HG02970 (cell line): ENCODE results near the gene HADHA.
"Not testable (repeated sequence)": the region's sequence is repeated elsewhere in the genome, so short reads cannot be mapped to it uniquely, and the experiment has no call there.

Experiments used
- ATAC-seq: cut with Tn5 transposase; IDR thresholded peaks from one replicate; pipeline ENCODE4 v1.9.1; 2021; ENCODE audit warnings: mild to moderate bottlenecking, moderate library complexity, moderate number of reproducible peaks; ENCODE audit not compliant: unreplicated experiment, low FRiP score

HADHA gene

DNA sequence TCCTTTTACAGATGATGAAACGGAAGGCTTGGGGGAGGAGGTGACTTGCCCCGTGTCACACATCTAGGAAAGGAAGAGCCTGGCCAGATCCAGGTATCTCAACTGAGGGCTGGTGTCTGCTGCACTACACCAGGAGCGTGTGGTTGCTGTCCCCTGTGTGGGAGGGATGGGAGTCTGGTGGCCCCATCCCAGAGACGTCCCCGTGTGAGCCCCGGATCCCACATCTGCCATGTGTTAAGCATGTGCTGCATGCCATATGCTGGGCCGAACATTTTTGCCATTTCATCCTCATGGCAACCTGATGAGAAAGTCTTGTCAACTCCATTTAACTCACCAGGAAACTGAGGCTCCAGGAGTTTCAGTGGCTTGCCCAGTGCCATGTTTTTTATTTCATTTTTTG, 67.3 kb downstream of the HADHA start:
- ATAC-seq: no peak

DNA sequence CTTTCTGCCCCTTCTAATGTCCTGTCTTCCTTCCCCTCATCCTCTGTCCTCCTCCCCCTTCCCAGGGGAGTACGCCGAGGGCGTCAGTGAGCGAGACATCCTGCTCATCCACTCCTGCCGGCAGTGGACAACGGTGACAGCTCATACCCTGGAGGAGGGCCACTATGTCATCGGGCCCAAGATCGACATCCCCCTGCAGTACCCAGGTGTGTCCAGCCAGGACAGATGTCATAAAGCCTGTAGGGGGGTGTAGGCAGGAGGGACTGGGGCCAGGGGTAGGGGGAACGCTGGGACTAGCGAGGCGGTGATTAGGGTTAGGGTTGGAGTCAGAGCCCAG, 68.2 kb downstream of the HADHA start:
- ATAC-seq: no peak

DNA sequence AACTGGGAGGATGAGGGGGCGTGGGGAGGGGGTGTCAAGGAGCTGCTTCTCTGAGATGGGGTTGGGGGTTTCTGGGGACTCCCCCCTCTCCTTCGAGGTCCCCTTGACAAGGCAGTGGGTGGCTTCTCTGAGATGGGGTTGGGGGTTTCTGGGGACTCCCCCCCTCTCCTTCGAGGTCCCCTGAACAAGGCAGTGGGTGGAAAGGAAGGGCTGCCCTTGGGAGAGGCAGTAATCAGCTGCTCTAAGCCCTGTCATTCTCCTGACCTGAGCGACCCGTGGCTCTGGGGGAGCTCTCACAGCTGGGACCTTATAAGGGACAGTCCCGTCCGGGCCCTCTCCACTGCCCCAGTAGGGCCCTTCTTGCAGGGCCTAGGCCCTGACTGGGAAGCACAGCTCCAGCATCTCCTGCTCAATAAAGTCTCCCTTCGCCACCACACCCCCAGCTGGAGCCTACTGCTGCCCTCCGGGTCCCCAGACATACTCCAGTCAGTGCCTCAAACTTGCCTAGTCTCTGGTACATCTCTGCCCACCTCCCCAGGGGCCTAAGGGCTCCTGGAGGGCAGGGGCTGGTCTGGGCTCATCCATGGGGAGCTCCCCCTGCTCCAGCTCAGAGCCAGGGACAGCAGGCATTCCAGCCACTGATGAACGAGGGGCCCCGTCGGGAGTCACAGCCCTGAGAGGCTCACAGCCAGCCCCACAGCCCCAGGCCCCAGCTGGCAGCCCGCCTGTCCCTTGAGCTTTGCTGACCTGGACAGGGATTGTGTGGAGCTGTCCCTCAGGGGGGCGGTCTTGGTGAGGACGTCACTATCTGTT, 68.8 kb downstream of the HADHA start:
- no peak for ATAC-seq

DNA sequence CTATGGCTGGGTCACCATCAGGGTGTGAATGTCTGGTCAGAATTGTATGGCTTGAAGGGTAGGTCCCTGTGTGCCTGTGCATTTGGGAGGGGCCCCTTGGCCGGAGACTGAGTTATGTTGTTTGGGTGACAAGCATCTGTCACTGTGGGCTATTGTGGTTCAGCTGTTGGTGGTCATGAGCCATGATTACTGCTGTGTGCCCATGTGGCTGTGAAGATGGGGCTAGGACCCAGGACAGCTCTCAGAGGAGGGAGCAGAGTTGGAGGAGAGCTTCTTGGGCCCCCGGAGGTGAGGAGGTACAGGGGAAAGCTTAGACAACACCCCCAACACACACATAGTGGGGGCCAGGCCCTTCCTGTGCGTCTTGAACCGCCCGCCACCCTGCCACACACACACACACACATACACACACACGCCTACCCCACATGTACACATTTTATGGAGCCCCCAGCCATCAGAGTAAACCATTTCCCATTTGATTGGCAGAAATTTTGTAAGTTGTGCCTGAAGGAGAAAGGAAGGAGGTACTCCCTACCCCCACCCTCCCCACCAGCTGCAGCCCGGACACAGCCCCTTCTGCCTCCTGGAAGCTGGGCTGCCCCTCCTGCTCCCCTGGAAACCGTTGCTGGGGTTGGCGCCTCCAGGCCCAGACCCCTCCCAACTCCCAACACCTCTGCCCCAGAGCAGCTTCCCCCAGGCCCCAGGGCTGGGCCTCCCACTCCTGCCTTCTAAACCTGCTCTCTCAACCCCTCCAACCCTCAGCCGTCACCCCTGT, 69.6 kb downstream of the HADHA start:
- no peak for ATAC-seq

DNA sequence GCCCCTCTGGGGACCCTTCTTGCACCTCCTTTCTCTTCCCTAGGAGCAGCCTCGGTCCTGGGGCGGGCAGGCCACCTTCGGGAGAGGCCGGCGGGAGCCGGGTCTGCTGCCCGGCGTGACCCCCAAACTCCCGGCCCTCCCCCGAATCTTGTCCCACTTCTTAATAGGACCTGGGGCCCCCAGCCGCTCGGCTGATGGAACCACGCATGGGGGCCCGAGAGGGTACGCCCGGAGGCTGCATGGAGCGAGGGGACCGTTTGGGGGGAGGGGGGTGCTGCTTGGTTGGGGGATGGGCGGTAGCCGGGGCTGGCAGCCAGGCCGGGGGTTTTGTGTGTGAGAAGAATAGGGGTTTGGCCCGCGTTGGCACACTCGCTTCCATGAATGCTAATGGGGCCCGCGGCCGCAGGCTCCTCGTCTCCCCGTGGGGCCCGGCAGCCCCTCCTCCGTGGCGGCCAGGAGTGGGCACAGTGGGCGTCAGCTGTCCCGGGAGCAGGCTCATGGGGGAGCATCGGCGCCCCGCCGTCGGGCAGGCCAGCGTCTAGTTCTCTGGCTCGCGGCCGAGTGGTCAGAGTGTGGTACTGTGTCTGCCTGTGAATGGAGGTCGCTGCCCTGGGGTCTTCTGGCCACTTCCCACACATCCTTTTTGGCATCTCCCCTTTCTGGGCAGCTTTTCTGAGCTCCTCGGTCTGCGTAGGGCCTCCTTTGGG, 70.5 kb downstream of the HADHA start:
- no peak for ATAC-seq

DNA sequence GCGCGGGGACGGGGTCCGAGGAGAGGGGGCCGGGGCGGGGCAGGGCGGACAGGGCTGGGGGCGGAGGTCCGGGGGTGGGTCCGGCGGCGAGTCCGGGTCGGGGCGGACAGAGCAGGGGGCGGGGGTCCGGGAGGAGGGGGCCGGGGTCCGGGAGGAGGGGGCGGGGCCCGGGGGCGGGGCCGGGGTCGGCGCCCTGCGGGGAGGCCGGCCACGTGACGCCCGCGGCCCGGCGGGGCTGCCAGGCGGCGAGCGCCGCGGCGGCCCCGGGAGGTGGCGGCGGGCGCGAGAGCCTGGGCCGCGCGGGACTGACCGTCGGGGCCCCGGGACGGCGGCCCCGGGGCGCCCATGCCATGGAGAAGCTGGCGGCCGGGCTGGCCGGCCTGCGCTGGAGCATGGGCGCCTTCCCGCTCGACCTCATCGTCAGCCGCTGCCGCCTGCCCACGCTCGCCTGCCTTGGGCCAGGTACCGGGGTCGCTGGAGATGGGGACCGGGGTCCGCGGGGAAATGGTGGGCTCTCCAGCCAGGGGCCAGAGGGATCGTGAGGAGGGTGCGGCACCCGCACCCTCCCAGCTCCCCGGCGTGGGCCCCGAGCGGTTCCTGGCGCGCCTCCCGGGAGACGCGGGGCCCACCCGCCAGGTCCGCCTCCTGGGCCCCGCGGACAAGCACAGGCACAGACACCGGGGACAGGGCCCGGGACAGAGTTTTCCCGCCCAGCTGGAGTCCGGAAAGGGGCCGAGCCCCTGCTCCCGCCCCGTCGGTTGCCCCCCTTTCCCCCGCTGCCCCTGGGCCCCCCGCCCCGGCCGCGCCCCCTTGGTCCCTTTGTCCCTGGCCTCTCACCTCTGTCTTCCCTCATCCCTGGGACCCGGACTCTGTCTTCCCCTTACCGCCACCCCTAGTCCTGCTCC, 71.3 kb downstream of the HADHA start, which contains the start of gene GAREM2:
GAREM2 (plus strand) TSS at position 218 of the 905 bp plus-strand sequence; CDS start at position 351, 133 bp downstream.
- ATAC-seq: no peak

DNA sequence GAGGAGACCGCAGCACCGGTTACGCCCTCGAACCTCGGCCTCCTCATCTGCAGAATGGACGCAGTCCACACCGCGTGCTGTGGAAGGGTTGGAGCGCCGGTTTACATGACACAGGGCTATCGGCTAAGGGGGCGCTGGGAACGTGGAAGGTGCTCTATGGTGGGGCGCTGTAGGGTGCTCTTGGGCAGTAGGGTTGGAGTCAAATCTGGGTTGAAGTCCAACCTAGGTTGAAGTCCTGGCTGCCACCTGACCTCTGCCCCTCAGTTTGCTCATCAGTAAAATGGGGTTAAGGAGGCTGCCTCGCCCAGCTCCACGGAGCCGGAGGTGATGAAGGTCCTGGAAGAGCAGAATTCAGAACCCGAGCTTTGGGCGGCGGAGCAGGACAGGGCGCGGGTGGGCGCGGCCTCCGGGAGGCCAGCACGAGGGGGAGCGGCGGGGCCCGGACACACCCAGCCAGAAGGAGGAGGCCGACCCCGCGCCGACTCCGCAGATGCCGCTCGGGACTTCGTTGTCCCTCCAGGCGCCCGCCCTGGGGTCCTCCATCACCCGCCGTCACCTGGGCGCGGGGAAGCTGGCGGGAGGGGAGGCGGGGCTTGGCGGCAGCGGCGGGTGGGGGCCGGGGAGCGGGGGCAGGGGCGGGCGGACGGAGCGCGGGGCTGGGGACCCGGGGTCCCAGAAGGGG, 72.1 kb downstream of the HADHA start:
- ATAC-seq: no peak

DNA sequence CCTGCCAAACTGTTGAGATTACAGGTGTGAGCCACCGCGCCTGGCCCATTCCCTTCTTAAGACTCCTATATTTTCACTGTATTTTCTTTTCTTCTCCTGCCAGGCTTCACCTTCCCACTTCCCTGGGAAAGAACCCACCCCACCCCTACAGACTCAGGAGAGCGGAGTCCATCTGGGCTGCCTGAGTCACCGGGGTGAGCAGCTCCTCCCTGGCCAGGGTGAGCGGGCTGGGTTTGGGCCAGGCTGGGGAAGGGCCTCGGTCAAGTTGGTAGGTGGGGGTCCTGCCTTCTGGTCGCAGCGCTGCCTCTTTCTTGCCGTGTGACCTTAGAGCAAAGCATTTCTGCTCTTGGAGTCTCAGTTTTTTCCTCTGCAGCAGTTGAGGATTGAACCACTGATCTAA, 73.6 kb downstream of the HADHA start:
- ATAC-seq: no peak

DNA sequence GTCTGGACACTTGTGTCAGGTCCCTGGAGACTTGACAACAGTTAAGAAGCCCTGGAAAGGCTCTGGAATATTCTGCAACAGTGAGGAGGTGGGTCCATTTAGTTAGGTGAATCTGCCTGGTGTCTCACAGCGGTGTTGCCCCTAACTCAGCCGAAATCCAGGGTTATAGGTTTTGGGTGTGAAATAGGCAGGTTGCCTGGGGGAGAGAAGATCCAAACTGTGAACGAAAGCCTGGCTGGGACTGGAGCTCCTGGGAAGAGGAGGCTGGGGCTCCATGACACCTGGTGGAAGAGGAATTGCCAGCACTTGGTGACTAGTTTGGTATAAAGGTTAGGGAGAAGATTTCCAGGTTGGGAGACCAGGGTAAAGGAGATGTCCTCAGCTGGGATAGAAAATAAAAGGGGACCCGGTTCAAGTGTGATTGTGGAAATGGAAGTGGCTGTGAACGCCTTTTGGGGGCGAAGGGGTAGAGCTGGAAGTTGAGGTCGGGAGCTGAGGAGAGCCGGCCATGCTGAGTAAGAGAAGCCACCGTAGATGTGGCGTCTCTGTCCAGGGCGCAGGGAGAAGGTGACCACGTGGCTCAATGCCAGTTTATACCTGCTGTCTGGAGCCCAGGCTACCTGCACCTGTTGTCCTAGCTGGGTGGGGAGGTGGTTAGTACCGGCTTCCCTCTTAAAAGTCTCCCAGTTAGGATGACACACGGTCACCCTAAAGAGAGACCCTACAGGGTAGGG, 74.6 kb downstream of the HADHA start:
- no peak for ATAC-seq

DNA sequence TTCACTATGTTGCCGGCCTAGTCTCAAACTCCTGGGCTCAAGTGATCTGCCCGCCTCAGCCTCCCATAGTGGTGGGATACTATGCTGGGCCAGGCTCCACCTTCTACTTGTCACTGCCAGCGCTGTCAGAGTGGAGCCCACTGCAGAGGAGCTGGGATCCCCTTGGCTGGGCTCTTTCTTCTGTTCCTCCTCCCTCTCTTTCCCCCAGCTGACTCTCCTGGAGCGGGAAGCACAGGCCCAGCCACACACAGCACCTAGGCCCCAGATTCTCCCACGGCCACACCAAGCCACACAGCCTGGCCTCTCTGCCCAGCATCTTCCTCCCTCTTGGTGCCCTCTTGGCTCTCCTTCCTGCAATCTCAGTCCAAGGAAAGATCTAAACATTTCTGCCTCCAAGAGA, 75.2 kb downstream of the HADHA start:
- no peak for ATAC-seq

DNA sequence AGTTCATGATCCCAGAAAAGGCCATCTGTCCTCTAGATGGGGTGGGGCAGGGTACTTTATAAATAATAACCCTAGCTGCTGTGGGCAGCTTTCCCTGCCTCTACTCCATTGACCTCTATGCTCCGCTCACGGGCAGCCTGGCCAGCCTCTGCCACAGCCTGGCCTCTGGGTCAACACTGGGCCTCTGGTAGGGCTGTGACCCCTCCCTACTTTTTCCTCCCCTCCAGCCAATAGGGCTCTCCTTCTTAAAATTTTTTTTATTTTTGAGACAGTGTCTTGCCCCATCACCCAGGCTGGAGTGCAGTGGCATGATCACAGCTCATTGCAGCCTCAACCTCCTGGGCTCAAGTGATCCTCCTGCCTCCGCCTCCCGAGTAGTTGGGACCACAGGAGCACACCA, 75.6 kb downstream of the HADHA start:
- no peak for ATAC-seq

DNA sequence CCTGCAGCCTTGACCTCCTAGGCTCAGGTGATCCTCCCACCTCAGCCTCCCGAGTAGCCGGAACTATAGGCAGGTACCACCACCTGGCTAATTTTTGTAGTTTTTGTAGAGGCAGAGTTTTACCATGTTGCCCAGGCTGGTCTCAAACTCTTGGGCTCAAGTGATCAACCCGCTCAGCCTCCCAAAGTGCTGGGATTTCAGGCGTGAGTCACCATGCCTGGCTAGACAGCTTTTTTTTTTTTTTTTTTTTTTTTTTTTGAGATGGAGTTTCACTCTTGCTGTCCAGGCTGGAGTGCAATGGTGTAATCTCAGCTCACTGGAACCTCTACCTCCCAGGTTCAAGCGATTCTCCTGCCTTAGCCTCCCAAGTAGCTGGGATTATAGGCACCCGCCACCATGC, 77.9 kb downstream of the HADHA start:
- not testable (repeated sequence) for ATAC-seq

DNA sequence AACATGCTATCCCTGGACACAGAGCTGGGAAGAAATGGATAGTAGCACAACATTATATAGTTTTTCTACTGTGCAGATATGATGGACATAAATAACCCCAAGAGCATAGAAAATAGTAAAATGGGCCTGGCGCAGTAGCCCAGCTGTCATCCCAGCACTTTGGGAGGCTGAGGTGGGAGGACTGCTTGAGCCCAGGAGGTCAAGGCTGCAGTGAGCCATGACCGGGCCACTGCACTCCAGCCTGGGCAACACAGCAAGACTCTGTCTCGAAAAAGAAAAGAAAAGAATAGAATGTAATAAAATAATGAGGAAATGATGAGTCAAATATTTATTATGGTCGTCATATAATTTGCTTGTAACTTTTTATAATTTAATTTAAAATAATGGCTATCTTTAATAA, 79.0 kb downstream of the HADHA start:
- ATAC-seq: no peak

DNA sequence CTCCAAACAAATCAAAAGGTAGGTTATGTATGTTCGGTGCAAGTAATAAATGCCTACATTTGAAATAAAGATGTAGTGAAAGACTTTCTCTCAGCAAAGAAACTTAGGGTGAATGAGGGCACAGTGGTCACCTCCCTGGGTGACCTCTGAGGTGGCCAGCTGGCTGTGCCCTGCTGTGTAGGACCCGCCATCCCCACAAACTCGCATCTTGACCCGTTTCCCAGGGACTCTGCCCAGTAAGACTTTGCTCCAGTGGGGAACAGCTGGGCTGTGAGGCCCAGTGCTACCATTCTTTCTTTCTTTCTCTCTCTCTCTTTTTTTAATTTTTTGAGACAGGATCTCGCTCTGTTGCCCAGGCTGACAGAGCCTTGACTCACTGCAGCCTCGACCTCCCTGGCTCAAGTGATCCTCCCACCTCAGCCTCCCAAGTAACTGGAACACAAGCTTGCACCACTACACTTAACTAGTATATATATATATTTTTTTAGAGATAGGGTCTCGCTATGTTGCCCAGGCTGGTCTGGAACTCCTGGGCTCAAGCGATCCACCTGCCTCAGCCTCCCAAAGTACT, 79.7 kb downstream of the HADHA start:
- ATAC-seq: no peak

DNA sequence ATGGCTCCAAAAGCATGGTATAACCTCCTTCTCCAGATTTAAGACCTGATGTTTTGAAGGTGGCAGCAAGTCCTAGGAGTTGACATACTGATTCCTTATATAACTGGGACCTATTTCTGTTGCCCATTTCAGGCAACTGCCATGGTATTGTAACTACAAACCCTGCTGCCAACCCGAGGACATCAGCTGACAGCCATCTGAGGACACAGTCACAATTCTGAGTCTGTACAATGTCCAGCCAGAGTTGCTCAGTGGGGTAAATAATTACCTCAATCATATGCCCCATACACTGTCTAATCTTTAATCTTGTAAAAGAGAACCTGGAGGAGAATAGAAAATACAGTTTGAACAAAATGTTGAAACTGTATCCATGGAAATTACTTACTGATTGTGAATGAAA, 80.2 kb downstream of the HADHA start:
- no peak for ATAC-seq

DNA sequence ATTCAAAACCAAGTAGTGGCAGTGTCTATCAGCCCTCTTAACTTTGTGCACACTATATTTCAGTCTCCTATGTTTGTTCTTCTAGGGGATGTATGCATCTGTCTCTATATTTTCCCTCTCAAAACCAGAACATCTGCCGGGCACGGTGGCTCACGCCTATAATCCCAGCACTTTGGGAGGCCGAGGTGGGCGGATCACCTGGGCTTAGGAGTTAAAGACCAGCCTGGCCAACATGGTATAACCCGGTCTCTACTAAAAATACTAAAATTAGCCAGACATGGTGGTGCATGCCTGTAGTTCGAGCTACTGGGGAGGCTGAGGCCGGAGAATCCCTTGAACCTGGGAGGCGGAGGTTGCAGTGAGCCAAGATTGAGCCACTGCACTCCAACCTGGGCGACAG, 81.5 kb downstream of the HADHA start:
- no peak for ATAC-seq

DNA sequence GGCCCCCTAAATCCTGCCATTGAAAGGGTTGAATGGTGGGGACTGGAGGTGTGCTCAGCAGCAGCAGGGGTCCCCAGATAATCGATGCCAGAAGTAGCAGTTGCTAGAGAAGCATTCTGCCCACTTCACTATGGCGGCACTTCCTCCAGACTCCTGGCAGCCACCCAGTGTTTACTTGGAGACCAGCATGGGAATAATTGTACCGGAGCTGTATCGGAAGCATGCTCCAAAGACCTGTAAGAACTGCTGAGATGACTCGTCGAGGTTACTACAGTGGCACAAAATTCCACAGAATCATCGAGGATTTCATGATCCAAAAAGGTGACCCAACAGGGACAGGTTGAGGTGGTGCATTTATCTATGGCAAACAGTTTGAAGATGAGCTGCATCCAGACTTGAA, 82.5 kb downstream of the HADHA start:
- no peak for ATAC-seq

DNA sequence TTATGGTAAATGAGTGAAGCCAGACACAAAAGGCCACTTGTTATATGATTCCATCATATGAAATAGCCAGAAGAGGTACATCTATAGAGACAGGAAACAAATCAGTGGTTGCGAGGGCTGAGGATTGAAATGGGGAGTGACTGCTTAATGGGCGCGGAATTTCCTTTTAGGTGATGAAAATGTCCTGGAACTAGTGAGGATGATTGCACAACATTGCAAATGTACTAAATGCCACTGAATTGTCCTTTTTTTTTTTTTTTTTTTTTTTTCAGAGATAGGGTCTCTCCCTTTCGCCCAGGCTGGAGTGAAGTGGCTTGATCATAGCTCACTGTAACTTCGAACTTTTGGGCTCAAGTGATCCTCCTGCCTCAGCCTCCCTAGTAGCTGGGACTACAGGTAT, 86.9 kb downstream of the HADHA start:
- ATAC-seq: no peak

DNA sequence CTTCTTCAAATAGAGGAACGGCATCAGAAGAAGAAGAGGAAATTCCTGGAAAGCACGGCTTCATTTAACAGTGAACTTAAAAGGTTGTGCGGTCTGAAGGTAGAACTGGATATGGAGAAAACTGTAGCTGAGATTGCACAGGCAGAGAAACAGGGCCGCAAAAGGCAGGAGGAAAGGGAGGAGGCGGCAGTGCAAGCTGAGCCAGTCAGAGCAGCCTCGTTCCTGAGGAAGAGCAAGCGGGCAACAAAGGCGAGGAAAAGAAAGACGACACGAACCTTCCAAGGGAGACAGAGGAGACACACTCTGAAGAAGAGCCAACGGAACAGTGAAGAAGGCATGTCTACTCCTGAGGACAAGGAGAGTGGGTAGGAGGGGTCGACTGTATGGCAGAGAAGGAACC, 94.2 kb downstream of the HADHA start:
- ATAC-seq: no peak
